Mesendoderm (in vitro differentiated cells): Measurements from ENCODE around the gene PIP.
A peak's percentile ranks its signal among the peaks of the same experiment; 100 is the strongest.
"Not testable (repeated sequence)": the region's sequence is repeated elsewhere in the genome, so short reads cannot be mapped to it uniquely, and the experiment has no call there.

Experiments
- DNase-seq: peaks from one replicate; pipeline ENCODE4 v3.0.0; 2013
- H2AK5ac ChIP-seq: 2 replicates; pipeline ENCODE4 v1.6.1; 2013; ENCODE audit warnings: low read length, inconsistent platforms
- H2BK120ac ChIP-seq: 2 replicates; pipeline ENCODE4 v1.6.1; 2013; ENCODE audit warnings: low read depth, mild to moderate bottlenecking, low read length, moderate library complexity, mixed read lengths
- H2BK15ac ChIP-seq: replicated peaks from 2 replicates; pipeline ENCODE4 v1.6.1; 2013; ENCODE audit warnings: low read depth, mild to moderate bottlenecking, moderate library complexity
- H2BK5ac ChIP-seq: 2 replicates; pipeline ENCODE4 v1.6.1; 2013; ENCODE audit warnings: low read length, inconsistent platforms
- H3K18ac ChIP-seq: 2 replicates; pipeline ENCODE4 v1.6.1; 2013; ENCODE audit warnings: mild to moderate bottlenecking, low read length, mixed read lengths
- H3K23ac ChIP-seq: one replicate; pipeline ENCODE4 v1.6.1; 2013; ENCODE audit warnings: low read length
- H3K27ac ChIP-seq: 2 replicates; pipeline ENCODE4 v1.5.1; 2013; ENCODE audit warnings: low read depth, mild to moderate bottlenecking, inconsistent platforms, low read length, moderate library complexity
- H3K27me3 ChIP-seq: 2 replicates; pipeline ENCODE4 v1.6.1; 2013; ENCODE audit warnings: low read length, control low read depth, mild to moderate bottlenecking, inconsistent platforms; ENCODE audit not compliant: insufficient read depth, poor library complexity
- H3K36me3 ChIP-seq: 2 replicates; pipeline ENCODE4 v1.6.1; 2013; ENCODE audit warnings: low read length, inconsistent platforms; ENCODE audit not compliant: control insufficient read depth, insufficient read depth
- H3K4ac ChIP-seq: one replicate; pipeline ENCODE4 v1.6.1; 2013; ENCODE audit warnings: low read depth, mild to moderate bottlenecking, low read length, moderate library complexity
- H3K4me1 ChIP-seq: 2 replicates; pipeline ENCODE4 v1.6.1; 2013; ENCODE audit warnings: low read depth, low read length, inconsistent platforms; ENCODE audit not compliant: control insufficient read depth
- H3K4me2 ChIP-seq: 2 replicates; pipeline ENCODE4 v1.6.1; 2013; ENCODE audit warnings: low read length
- H3K4me3 ChIP-seq: 2 replicates; pipeline ENCODE4 v1.5.1; 2013; ENCODE audit warnings: mild to moderate bottlenecking, low read length
- H3K56ac ChIP-seq: one replicate; pipeline ENCODE4 v1.6.1; 2013; ENCODE audit warnings: low read length
- H3K79me1 ChIP-seq: 2 replicates; pipeline ENCODE4 v1.6.1; 2013; ENCODE audit warnings: low read length, inconsistent platforms
- H3K79me2 ChIP-seq: 2 replicates; pipeline ENCODE4 v1.6.1; 2013; ENCODE audit warnings: mild to moderate bottlenecking, low read length; ENCODE audit not compliant: control insufficient read depth, insufficient read depth
- H3K9ac ChIP-seq: 2 replicates; pipeline ENCODE4 v1.6.1; 2013; ENCODE audit warnings: low read length, inconsistent platforms
- H4K5ac ChIP-seq: one replicate; pipeline ENCODE4 v1.6.1; 2013; ENCODE audit warnings: low read length
- H4K8ac ChIP-seq: one replicate; pipeline ENCODE4 v1.6.1; 2013; ENCODE audit warnings: low read depth, mild to moderate bottlenecking, control low read depth, low read length, moderate library complexity
- WGBS: extraction: QIAGEN DNeasy Blood & Tissue Kit; methylation state at CpG from one replicate; pipeline ENCODE4 v1.1.7; 2013; ENCODE audit warnings: low lambda C conversion rate, missing lambda C conversion rate; ENCODE audit not compliant: insufficient coverage; ENCODE audit errors: extremely low coverage; 5-methylcytosine and 5-hydroxymethylcytosine counted together

PIP gene

GRCh38 chr7:143150696-143151095 is 18.8 kb downstream of the PIP start:
- not testable (repeated sequence) for H3K4me3 ChIP-seq, H3K4me2 ChIP-seq, H3K4me1 ChIP-seq, H3K79me1 ChIP-seq, H3K23ac ChIP-seq, H3K9ac ChIP-seq, H3K4ac ChIP-seq, H2BK5ac ChIP-seq, H4K8ac ChIP-seq, H3K27ac ChIP-seq, DNase-seq, H3K18ac ChIP-seq, H3K79me2 ChIP-seq, H3K56ac ChIP-seq, H2BK15ac ChIP-seq, H4K5ac ChIP-seq, H2BK120ac ChIP-seq, H2AK5ac ChIP-seq, H3K27me3 ChIP-seq, H3K36me3 ChIP-seq
- WGBS: no CpG with 5 or more reads among the region's 6 CpGs

DNA sequence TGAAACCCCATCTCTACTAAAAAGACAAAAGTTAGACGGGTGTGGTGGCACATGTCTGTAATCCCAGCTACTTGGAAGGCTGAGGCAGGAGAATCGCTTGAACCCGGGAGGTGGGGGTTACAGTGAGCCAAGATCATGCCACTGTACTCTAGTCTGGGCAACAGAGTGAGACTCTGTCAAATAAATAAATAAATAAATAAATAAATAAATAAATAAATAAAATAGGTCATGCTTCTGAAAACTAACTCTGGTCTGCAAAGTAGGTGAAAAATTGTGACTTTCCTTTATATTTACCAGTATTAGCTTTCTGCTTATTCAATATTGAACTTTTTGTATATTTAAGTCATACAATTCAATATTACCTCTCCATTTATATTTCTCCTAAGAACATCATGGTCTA is 26.7 kb downstream of the PIP start:
- not testable (repeated sequence) for H4K8ac ChIP-seq, H3K4ac ChIP-seq, H2AK5ac ChIP-seq, H3K4me1 ChIP-seq, H3K4me3 ChIP-seq, H2BK120ac ChIP-seq, H3K18ac ChIP-seq, H2BK15ac ChIP-seq, H3K79me2 ChIP-seq, H4K5ac ChIP-seq, H2BK5ac ChIP-seq, H3K27me3 ChIP-seq, H3K9ac ChIP-seq, H3K79me1 ChIP-seq, H3K56ac ChIP-seq, H3K4me2 ChIP-seq, H3K23ac ChIP-seq, H3K27ac ChIP-seq, H3K36me3 ChIP-seq, DNase-seq
- no CpG with 5 or more reads among the region's 3 CpGs for WGBS

DNA sequence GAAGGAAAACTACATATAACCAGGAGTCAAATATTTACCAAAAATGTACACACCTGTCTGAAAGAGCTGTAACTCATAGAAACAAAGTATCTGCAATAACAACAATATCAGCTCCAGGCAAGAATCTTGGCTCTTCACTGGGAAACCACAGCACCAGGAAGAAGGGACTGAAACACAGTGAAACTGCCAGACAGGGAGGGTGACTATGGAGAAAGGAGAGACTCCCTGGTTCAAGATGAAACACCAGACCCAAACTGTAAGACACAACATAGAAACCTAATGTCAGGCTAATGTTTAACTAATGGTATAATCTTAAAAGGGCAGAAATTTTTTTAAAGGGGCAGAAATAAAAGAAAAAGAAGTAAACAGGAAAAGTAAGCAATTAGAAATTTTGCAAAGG is 39.8 kb downstream of the PIP start:
- no peak overlapping the region for H4K5ac ChIP-seq
- H3K79me1 ChIP-seq: no peaks in the 10 kb centered on the region
- H3K4ac ChIP-seq: no peak overlapping the region
- DNase-seq: no peak
- no peak overlapping the region for H3K23ac ChIP-seq
- H3K9ac ChIP-seq: no peak overlapping the region
- no peak overlapping the region for H3K18ac ChIP-seq
- H3K4me1 ChIP-seq: no peaks in the 10 kb centered on the region
- no peak overlapping the region for H2BK5ac ChIP-seq
- H2BK120ac ChIP-seq: no peak overlapping the region
- no peak overlapping the region for H3K4me3 ChIP-seq
- H2BK15ac ChIP-seq: no peak overlapping the region
- no peaks in the 10 kb centered on the region for H3K27me3 ChIP-seq
- no peak overlapping the region for H3K56ac ChIP-seq
- no peak overlapping the region for H4K8ac ChIP-seq
- no peaks in the 10 kb centered on the region for H3K79me2 ChIP-seq
- no peak overlapping the region for H3K4me2 ChIP-seq
- H3K36me3 ChIP-seq: no peaks in the 10 kb centered on the region
- H2AK5ac ChIP-seq: no peak overlapping the region
- H3K27ac ChIP-seq: no peak overlapping the region

- Histone ChIP-seq H3K23ac (no peak overlapping the region), H2AK5ac (no peak overlapping the region), H3K79me1 (no peaks in the 10 kb centered on the region), H3K27me3 (no peaks in the 10 kb centered on the region), H3K4ac (no peak overlapping the region), H3K4me2 (no peak overlapping the region), H3K56ac (no peak overlapping the region), H2BK5ac (no peak overlapping the region), H3K9ac (no peak overlapping the region), H2BK15ac (no peak overlapping the region), H4K8ac (no peak overlapping the region), H4K5ac (no peak overlapping the region), H3K4me1 (no peaks in the 10 kb centered on the region), H3K79me2 (no peaks in the 10 kb centered on the region), H3K27ac (no peak overlapping the region), H3K36me3 (no peaks in the 10 kb centered on the region), H2BK120ac (no peak overlapping the region), H3K18ac (no peak overlapping the region), H3K4me3 (no peak overlapping the region)
- DNase-seq: no peak
- WGBS: no CpG with 5 or more reads among the region's 4 CpGs
Observed at GRCh38 chr7:143172354-143172753, 40.5 kb downstream of the PIP start.

DNA sequence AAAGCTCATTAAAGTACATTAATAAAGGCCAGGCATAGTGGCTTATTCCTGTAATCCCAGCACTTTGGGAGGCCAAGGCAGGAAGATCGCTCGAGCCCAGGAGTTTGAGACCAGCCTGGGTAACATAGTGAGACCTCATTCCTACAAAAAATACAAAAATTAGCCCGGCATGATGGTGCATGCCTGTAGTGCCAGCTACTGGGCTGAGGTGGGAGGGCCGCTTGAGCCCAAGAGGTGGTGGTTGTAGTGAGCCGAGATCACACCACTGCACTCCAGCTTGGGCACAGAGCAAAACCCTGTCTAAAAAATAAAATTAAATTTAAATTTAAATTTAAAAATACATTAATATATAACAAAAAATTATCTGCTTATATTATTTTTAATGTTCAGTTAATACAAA is 44.3 kb downstream of the PIP start:
- Histone ChIP-seq H2AK5ac (no peak overlapping the region), H3K36me3 (no peaks in the 10 kb centered on the region), H3K27me3 (no peaks in the 10 kb centered on the region), H3K23ac (no peak overlapping the region), H3K4me2 (no peak overlapping the region), H3K9ac (no peak overlapping the region), H3K27ac (no peak overlapping the region), H3K4ac (no peak overlapping the region), H4K8ac (no peak overlapping the region), H2BK15ac (no peak overlapping the region), H4K5ac (no peak overlapping the region), H3K79me2 (no peaks in the 10 kb centered on the region), H2BK5ac (no peak overlapping the region), H3K4me1 (no peaks in the 10 kb centered on the region), H3K4me3 (no peak overlapping the region), H3K79me1 (no peaks in the 10 kb centered on the region), H3K56ac (no peak overlapping the region), H2BK120ac (no peak overlapping the region), H3K18ac (no peak overlapping the region)
- DNase-seq: no peak
- no CpG with 5 or more reads among the region's 5 CpGs for WGBS

DNA sequence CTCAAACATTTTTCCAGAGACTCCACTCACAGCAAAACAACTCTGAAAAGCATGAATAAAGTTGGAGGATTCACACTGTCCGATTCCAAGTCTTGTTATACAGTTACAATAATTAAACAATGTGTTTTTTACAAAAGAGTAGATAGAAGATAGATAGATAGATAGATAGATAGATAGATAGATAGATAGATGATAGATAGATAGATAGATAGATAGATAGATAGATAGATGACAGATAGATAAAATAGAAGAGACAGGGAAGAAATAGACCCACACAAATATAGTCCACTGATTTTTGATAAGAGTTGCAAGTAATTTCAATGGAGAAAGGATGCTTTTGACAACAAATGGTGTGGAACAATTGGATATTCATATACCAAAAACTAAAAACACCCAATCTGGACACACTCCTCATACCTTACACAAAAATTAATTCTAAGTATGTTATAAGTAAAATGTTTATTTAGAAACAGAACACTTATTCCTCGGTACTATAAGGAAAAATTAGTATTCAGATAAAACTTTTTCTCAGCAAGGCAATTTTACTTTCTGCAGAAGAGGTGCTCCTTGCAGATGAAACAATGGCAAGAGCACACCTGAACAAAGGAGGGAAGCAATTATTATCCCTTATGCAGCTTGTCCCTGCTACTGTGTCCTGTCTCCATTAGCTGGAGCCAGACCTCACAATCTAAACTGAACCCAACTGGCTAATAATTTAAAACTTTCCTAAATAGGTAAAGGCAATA is 45.7 kb downstream of the PIP start:
- H3K4me2 ChIP-seq: no peak overlapping the region
- H3K27ac ChIP-seq: no peak overlapping the region
- no peak overlapping the region for H2AK5ac ChIP-seq
- H3K36me3 ChIP-seq: no peaks in the 10 kb centered on the region
- no peaks in the 10 kb centered on the region for H3K4me1 ChIP-seq
- H3K27me3 ChIP-seq: no peaks in the 10 kb centered on the region
- H3K4ac ChIP-seq: no peak overlapping the region
- no peak overlapping the region for H2BK120ac ChIP-seq
- H3K18ac ChIP-seq: no peak overlapping the region
- H4K5ac ChIP-seq: no peak overlapping the region
- no peak overlapping the region for H3K9ac ChIP-seq
- H3K79me1 ChIP-seq: no peaks in the 10 kb centered on the region
- WGBS: no CpG with 5 or more reads among the region's 2 CpGs
- H4K8ac ChIP-seq: no peak overlapping the region
- no peak overlapping the region for H2BK15ac ChIP-seq
- no peak overlapping the region for H3K4me3 ChIP-seq
- no peak overlapping the region for H2BK5ac ChIP-seq
- no peak overlapping the region for H3K23ac ChIP-seq
- H3K56ac ChIP-seq: no peak overlapping the region
- peak; percentile 10 for DNase-seq
- H3K79me2 ChIP-seq: no peaks in the 10 kb centered on the region
